Urothelium cell line (cell line): ENCODE results near the gene FAM124B.

Experiments
- DNase-seq: peaks from one replicate; pipeline ENCODE4 v3.0.0; 2011; ENCODE audit warnings: low spot score, mixed read lengths
- FAIRE-seq: peaks from 2 replicates; lab custom pipeline; 2011; peaks lifted over from hg19 to GRCh38; lab: Jason Lieb, UNC

Gene FAM124B

DNA sequence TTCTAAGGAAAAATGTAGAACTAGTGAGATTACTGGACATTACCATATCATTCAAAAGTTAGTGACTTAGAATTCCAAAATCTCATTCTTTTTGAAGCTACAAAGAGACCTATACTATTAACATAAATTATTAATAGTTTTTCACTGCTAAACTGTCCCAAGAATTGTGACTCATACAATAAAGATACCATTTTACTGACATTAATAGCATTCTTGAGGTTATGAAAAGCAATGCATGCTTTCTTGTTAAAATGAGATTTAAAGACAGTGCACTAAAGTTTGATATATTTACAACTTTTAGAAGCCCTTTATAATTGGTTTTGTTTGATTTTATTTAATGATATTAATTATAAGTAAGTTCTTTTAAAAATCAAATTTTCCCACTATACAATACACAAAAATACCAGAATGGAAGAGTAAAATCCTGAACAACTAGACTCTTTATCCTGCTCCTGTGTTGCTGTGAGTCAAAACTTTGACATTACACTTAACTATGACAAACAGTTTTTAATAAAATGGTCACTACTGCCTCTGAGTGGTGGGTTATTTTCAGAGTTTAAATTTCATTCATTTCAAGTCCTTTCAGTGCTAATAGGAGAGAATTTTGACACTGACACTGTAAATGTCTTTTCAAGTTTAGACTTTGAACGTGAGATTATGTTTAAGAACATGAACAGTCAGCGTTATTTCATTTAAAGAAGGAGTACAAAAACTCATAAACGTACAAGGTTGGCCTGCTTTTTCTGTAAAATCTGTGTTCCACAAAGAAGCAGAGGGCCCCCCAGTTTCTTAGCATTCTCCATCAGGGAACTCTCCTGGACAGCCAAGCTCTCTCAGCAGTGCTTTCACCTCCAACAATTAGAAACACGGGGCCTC lies 54.5 kb downstream of the FAM124B start:
- FAIRE-seq (no peak), DNase-seq (no peak)

DNA sequence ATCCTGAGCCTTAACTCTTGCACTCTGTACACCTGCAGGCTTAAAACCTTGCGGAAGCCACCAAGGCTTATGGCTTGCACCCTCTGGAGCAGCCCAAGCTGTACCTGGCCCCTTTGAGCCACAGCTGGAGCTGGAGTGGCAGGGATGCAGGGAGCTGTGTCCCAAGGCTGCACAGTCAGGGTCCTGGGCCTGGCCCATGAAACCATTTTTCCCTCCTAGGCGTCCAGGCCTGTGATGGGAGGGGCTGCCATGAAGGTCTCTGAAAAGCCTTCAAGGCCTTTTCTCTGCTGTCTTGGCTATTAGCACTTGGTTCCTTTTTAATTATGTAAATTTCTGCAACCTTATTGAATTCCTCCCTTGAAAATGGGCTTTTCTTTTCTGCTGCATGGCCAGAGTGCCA lies 56.4 kb downstream of the FAM124B start:
- no peak for FAIRE-seq

DNA sequence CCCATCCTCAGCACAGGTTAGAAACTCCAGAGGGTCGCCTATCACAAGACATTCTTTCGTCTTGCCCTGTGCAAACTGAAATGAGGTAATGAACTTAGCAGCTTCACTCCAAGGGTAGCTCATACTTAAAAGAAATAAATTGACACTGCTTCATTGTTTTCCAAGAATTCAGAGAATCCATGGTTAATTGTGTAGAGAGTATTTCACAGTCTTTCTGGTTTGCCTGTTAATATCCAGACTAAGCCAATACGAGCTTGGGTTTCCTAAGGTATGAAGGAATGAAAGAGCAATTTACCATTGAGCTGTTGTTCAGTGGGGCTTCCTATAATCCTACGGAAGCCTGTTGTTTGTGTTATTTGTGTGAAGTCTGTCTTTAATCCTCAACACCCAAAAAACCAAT lies 58.7 kb downstream of the FAM124B start:
- FAIRE-seq, result no peak

More for the DNA sequence above, 56.4 kb downstream of the FAM124B start:
- DNase-seq, result no peak

DNA sequence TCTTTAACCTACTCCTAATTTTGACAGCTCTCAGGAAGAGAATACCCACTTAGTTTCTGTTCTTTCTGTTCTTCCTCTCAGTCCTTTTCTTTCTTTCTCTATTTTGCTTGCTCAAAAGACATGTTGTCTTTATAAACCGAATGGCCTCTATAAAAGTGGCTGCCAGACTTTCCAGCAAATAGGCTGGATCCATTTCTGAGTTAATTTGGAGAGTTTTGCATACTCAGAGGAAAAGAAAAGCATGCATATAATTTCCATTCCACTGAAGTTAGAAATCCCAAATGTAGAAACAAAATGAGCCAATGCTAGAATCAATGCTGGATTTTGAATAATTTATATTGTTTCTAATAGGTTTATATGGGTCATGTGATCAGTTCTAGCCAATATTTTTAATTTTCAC lies 65.9 kb downstream of the FAM124B start:
- FAIRE-seq, result no peak
- DNase-seq, result no peak

More for the DNA sequence above, 58.7 kb downstream of the FAM124B start:
- DNase-seq, result no peak

DNA sequence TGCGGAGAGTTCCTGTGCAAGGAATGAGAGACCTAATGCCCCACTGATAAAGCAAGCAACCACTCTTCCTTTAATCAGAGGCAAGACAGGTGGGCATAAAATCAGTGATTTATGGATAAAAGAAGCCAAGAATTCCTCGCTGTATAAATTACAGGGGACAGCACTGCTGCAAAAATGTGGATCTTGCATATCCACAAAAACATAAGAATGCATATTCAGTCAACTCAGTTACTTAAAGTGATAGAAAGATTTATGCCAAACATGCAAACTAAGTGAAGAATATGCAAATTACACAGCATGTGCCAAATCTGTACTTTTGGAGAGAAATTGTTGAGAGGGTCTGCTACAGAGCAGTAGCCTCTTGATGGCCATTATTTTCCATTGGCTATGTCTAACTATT lies 67.2 kb downstream of the FAM124B start:
- DNase-seq, result no peak

DNA sequence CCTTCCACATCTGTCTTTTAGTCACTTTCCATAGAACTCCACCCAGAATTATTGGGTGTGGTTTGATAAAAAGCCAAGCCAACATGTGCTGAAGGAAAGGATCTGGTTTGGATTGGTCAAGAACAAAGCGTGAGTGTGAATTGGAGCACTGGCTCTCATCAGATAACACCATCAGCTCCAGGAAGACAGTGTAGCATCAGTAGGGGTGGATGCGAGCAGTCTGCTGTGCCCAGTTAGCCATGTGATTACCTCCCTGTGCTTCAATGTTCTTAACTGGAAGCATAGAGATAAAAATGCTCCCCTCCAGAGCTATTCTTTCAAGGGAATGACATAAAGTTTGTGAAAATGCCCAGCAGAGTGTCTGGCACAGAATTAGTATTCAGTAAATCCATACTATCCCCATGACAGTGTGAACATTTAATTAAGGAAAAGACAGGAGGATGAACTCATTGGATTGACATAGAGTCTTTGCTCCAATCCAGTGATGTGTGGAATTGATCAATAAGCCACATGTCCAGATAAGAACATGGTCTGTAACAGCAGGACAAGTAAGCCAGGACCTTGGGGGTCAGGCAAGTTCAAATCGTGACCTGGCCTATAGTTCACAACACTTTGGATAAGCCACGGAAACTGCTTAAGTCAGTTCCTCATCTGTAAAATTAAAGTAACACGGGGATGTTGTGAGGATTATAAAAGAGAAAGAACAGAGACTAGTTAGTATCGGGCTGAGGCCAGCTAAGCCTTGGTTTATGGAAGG lies 68.0 kb downstream of the FAM124B start:
- no peak for DNase-seq
- no peak for FAIRE-seq

More for the DNA sequence above, 67.2 kb downstream of the FAM124B start:
- FAIRE-seq, result no peak

DNA sequence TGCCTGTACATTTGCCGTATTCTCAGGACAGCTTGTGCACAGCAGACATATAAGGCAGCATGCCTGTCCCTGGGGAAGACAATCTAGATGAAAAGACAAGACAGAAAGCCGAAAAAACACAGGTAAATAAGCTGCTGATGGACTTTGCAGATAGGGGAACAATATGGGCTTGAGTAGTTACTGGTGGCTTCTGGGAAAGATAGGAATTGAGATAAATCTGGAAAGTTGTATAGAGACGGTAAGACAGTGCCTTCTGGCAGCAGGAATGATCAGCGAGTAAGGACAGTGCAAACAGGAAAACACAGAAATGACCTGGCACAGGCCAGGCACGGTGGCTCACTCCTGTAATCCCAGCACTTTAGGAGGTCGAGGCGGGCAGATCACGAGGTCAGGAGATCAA lies 70.2 kb downstream of the FAM124B start:
- DNase-seq, result no peak
- FAIRE-seq, result no peak

DNA sequence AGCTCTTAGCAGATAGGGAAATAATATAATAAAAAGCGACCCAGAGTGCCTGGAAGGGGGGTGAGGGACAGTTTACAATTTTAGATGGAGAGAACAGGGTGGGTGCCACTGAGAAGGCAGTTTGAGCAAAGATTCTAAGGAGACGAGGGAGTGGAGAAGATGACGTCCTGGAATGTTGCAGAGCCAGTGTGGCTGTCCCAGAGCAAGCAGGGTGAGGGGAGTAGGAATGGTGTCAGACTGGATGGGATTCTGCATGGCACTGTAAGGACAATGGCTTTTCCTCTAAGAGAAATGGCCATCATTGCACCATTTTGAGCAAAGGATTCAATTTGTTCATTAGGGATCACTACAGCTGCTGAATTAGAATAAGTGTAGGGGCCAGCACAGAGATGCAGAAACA lies 73.1 kb downstream of the FAM124B start:
- no peak for DNase-seq
- no peak for FAIRE-seq
